ENCODE results near the gene ACOX1. TPM values are rescaled to one million over a fixed set of nuclear protein-coding genes. Genes with fewer than 3 reads are reported as not detected.

The ACOX1 gene
- total and polyA plus RNA-seq, 2 of the 13 experiments (the other 11 are each of a cell fraction or from before 2014, with no cell fraction given), result 86.4 to 120 TPM

DNA sequence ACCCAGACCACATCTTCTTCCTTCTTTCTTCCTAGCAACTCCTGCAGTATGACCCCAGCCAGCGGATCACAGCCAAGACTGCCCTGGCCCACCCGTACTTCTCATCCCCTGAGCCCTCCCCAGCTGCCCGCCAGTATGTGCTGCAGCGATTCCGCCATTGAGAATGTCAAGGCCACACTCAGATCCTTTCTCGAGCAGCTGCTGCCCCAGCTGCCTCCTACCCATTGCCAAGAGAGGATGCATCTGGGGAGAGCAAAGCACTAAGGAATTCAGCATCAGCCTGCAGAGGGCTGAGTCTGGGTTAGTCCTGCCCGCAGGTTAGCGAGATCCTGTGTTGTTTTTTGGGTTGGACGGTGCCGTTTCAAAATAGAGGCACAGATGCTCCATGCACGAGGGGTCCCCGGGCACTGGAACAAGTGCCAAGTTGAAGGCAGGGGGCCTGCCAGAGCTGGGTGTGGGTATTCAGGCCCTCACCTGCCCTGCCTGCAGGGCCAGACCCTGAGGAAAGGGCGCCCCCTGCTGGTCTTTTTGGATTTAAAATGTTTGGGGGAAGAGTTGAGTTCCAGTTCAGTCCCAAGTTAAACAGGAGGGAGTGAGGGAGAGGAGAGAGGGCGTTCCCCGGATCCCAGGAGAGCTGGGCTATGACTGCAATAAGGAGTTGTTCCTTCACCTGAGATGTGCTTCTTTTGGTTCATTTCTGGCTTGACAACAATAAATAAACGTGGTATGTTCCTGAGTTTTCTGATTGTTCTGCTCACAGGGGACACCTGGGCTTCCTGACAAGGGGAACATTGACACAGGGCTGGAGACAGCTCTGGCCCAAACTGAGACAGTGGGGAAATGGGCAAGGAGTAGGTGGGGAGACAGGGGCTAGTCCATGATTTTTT, 26.5 kb upstream of the ACOX1 start (continued):
- TF ChIP-seq HNRNPH1 (optimal IDR thresholded peaks at IDR 0.05; ENCODE audit: low read depth, low read length), result no peak
- no peak for TF ChIP-seq SP1 (IDR thresholded peaks at IDR 0.05)
- no peak; the same call in 1 of the 2 replicates for TF ChIP-seq SP1 (CRISPR knock-in tag; IDR thresholded peaks at IDR 0.05)
- no peak for TF ChIP-seq YY1 (IDR thresholded peaks at IDR 0.05; ENCODE audit: insufficient read depth, insufficient replicate concordance, low read depth, low read length)
- TF ChIP-seq ZNF839 (CRISPR knock-in tag; IDR thresholded peaks at IDR 0.05; ENCODE audit: borderline replicate concordance), result no peak
- no peak for TF ChIP-seq SCMH1 (CRISPR knock-in tag; IDR thresholded peaks at IDR 0.05; ENCODE audit: borderline replicate concordance)
- no peak for TF ChIP-seq ELF1 (CRISPR knock-in tag; IDR thresholded peaks at IDR 0.05)
- TF ChIP-seq ZNF343 (CRISPR knock-in tag; IDR thresholded peaks at IDR 0.05), result no peak
- no peak for TF ChIP-seq ZNF136 (CRISPR knock-in tag; IDR thresholded peaks at IDR 0.05; ENCODE audit: low read depth)
- TF ChIP-seq ZNF749 (CRISPR knock-in tag; IDR thresholded peaks at IDR 0.05; ENCODE audit: borderline replicate concordance), result no peak
- TF ChIP-seq TCF7L2 (IDR thresholded peaks at IDR 0.05; ENCODE audit: low read depth, low read length), result no peak
- peak; percentile 42; the same call in 1 of the 2 replicates for TF ChIP-seq ZNF619 (CRISPR knock-in tag; IDR thresholded peaks at IDR 0.05)
- TF ChIP-seq, protein P1, sequence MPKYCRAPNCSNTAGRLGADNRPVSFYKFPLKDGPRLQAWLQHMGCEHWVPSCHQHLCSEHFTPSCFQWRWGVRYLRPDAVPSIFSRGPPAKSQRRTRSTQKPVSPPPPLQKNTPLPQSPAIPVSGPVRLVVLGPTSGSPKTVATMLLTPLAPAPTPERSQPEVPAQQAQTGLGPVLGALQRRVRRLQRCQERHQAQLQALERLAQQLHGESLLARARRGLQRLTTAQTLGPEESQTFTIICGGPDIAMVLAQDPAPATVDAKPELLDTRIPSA (CRISPR knock-in tag; IDR thresholded peaks at IDR 0.05; ENCODE audit: borderline replicate concordance), result no peak
- no peak for TF ChIP-seq PPARG (CRISPR knock-in tag; conservative IDR thresholded peaks at IDR 0.05)
- TF ChIP-seq ETS1 (CRISPR knock-in tag; IDR thresholded peaks at IDR 0.05), result no peak
- 0 out of 2 replicates have a peak, but pooled peaks have one; percentile 33 for TF ChIP-seq ZGPAT (CRISPR knock-in tag; IDR thresholded peaks at IDR 0.05)
- TF ChIP-seq IKZF1 (IDR thresholded peaks at IDR 0.05), result no peak
- TF ChIP-seq, protein P2, sequence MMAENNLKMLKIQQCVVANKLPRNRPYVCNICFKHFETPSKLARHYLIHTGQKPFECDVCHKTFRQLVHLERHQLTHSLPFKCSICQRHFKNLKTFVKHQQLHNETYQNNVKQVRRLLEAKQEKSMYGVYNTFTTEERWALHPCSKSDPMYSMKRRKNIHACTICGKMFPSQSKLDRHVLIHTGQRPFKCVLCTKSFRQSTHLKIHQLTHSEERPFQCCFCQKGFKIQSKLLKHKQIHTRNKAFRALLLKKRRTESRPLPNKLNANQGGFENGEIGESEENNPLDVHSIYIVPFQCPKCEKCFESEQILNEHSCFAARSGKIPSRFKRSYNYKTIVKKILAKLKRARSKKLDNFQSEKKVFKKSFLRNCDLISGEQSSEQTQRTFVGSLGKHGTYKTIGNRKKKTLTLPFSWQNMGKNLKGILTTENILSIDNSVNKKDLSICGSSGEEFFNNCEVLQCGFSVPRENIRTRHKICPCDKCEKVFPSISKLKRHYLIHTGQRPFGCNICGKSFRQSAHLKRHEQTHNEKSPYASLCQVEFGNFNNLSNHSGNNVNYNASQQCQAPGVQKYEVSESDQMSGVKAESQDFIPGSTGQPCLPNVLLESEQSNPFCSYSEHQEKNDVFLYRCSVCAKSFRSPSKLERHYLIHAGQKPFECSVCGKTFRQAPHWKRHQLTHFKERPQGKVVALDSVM (CRISPR knock-in tag; IDR thresholded peaks at IDR 0.05), result 0 out of 2 replicates have a peak, but pooled peaks have one; percentile 11
- TF ChIP-seq ZNF275 (CRISPR knock-in tag; IDR thresholded peaks at IDR 0.05; ENCODE audit: borderline replicate concordance), result no peak
- 0 out of 2 replicates have a peak, but pooled peaks have one; percentile 43 for TF ChIP-seq HOXA5 (CRISPR knock-in tag; IDR thresholded peaks at IDR 0.05)
- TF ChIP-seq AKAP8 (CRISPR knock-in tag; IDR thresholded peaks at IDR 0.05), result no peak
- peak; percentile 56 for TF ChIP-seq ZFX (CRISPR knock-in tag; IDR thresholded peaks at IDR 0.05; ENCODE audit: low read depth)
- peak in 1 of 2 experiments; percentile 30; a peak in 1 of 4 replicates for TF ChIP-seq KLF16 (CRISPR knock-in tag; IDR thresholded peaks at IDR 0.05)
- no peak for TF ChIP-seq ZNF761 (CRISPR knock-in tag; conservative IDR thresholded peaks at IDR 0.05)
